IMR-90 (cell line): ENCODE results near the gene CD274. TPM values are rescaled to one million over a fixed set of nuclear protein-coding genes. Genes with fewer than 3 reads are reported as not detected.
A peak's percentile ranks its signal among the peaks of the same experiment; 100 is the strongest.

Experiments used
- ATAC-seq: fragments of 200-7000 bp; cut with Tn5 transposase; 2 replicates; pipeline ENCODE4 v1.9.1; 2020; ENCODE audit warnings: low read depth, mild to moderate bottlenecking, moderate library complexity
- BruUV-seq: library from RNA; stranded (reverse); fragments of 400-500 nt; replicated peaks from 2 replicates; lab custom pipeline; 2021; lab: Mats Ljungman, UMichigan
- CTCF ChIA-PET: fragments of 300-600 bp; formaldehyde crosslinking; extraction: SDS; loops from one replicate; lab custom pipeline; 2021; ENCODE audit warnings: antibody characterized with exemption; lab: Yijun Ruan, JAX
- POLR2A ChIA-PET: fragments of 300-600 bp; sonication (Branson Sonifier 250); formaldehyde crosslinking; loops from one replicate; lab custom pipeline; 2022; ENCODE audit warnings: antibody characterized with exemption; ENCODE audit not compliant: unreplicated experiment; lab: Charles Lee
- DNase-seq: peaks from one replicate; pipeline ENCODE4 v3.0.0; 2013
- H2AFZ ChIP-seq: replicated peaks from 2 replicates; pipeline ENCODE3; 2013; ENCODE audit warnings: low read length, mild to moderate bottlenecking; ENCODE audit not compliant: poor library complexity
- H2AK5ac ChIP-seq: 2 replicates; pipeline ENCODE4 v1.6.1; 2013; ENCODE audit warnings: low read depth, low read length, inconsistent platforms
- H2AK9ac ChIP-seq: replicated peaks from 2 replicates; pipeline ENCODE3; 2013; ENCODE audit warnings: mild to moderate bottlenecking, low read depth, low read length, moderate library complexity; ENCODE audit not compliant: poor library complexity
- H2BK120ac ChIP-seq: 2 replicates; pipeline ENCODE4 v1.6.1; 2013; ENCODE audit warnings: low read depth, low read length, inconsistent platforms
- H2BK15ac ChIP-seq: 3 replicates; pipeline ENCODE4 v1.6.1; 2013; ENCODE audit warnings: low read depth, low read length, inconsistent platforms
- H2BK20ac ChIP-seq: 2 replicates; pipeline ENCODE4 v1.6.1; 2013; ENCODE audit warnings: low read depth, mild to moderate bottlenecking, inconsistent platforms, low read length, moderate library complexity
- H2BK5ac ChIP-seq: 2 replicates; pipeline ENCODE4 v1.6.1; 2013; ENCODE audit warnings: mild to moderate bottlenecking, low read depth, low read length, inconsistent platforms; ENCODE audit not compliant: poor library complexity, severe bottlenecking
- H3K14ac ChIP-seq: replicated peaks from 2 replicates; pipeline ENCODE4 v1.6.1; 2013; ENCODE audit warnings: low read depth, low read length, inconsistent platforms
- H3K18ac ChIP-seq: 2 replicates; pipeline ENCODE4 v1.6.1; 2013; ENCODE audit warnings: low read depth, low read length, control low read depth
- H3K23ac ChIP-seq: 2 replicates; pipeline ENCODE4 v1.6.1; 2013; ENCODE audit warnings: low read depth, low read length, inconsistent platforms
- H3K27ac ChIP-seq: 2 replicates; pipeline ENCODE4 v1.5.1; 2013; ENCODE audit warnings: mild to moderate bottlenecking, control low read depth, low read length; ENCODE audit not compliant: insufficient read depth
- H3K27me3 ChIP-seq: 2 replicates; pipeline ENCODE4 v1.6.1; 2013; ENCODE audit warnings: low read length; ENCODE audit not compliant: control insufficient read depth, insufficient read depth
- H3K36me3 ChIP-seq: 2 replicates; pipeline ENCODE4 v1.6.1; 2013; ENCODE audit warnings: low read length, mixed read lengths; ENCODE audit not compliant: control insufficient read depth, insufficient read depth
- H3K4ac ChIP-seq: 2 replicates; pipeline ENCODE4 v1.6.1; 2013; ENCODE audit warnings: low read depth, low read length, inconsistent platforms
- H3K4me1 ChIP-seq: 2 replicates; pipeline ENCODE4 v1.6.1; 2013; ENCODE audit warnings: low read length, mixed read lengths; ENCODE audit not compliant: control insufficient read depth, insufficient read depth
- H3K4me2 ChIP-seq: 2 replicates; pipeline ENCODE4 v1.6.1; 2013; ENCODE audit warnings: low read depth, mild to moderate bottlenecking, control low read depth, low read length, moderate library complexity
- H3K4me3 ChIP-seq: 2 replicates; pipeline ENCODE4 v1.5.1; 2013; ENCODE audit warnings: low read depth, mild to moderate bottlenecking, control low read depth, low read length, moderate library complexity; ENCODE audit not compliant: insufficient read depth
- H3K56ac ChIP-seq: 2 replicates; pipeline ENCODE4 v1.6.1; 2013; ENCODE audit warnings: low read length, inconsistent platforms; ENCODE audit not compliant: insufficient read depth; ENCODE audit errors: extremely low read depth
- H3K79me1 ChIP-seq, 2 experiments: 2 replicates each; pipeline ENCODE4 v1.6.1; 2013; ENCODE audit warnings: low read length in 2 of 2, inconsistent platforms in 1 of 2, low read depth in 1 of 2
- H3K9ac ChIP-seq: 2 replicates; pipeline ENCODE4 v1.6.1; 2013; ENCODE audit warnings: low read depth, low read length, control low read depth
- H3K9me1 ChIP-seq: 2 replicates; pipeline ENCODE4 v1.6.1; 2013; ENCODE audit warnings: low read length, inconsistent platforms; ENCODE audit not compliant: insufficient read depth
- H3K9me3 ChIP-seq: 2 replicates; pipeline ENCODE4 v1.6.1; 2013; ENCODE audit warnings: low read length; ENCODE audit not compliant: control insufficient read depth, insufficient read depth
- H4K20me1 ChIP-seq: 2 replicates; pipeline ENCODE4 v1.6.1; 2013; ENCODE audit warnings: low read length, inconsistent platforms; ENCODE audit not compliant: insufficient read depth
- H4K5ac ChIP-seq: 2 replicates; pipeline ENCODE4 v1.6.1; 2013; ENCODE audit warnings: mild to moderate bottlenecking, low read depth, low read length, control low read depth
- H4K8ac ChIP-seq, 2 experiments: 2 replicates each; pipeline ENCODE4 v1.6.1; 2013; ENCODE audit warnings: low read depth in 2 of 2, low read length in 2 of 2, control low read depth in 1 of 2, inconsistent platforms in 1 of 2
- H4K91ac ChIP-seq: 2 replicates; pipeline ENCODE4 v1.6.1; 2013; ENCODE audit warnings: low read depth, low read length, inconsistent platforms; ENCODE audit not compliant: insufficient read depth
- BHLHE40 ChIP-seq: fragments of 150-350 bp; IDR thresholded peaks from 2 replicates; pipeline ENCODE4 v1.6.1; 2016; ENCODE audit warnings: mild to moderate bottlenecking, low read depth, low read length
- CEBPB ChIP-seq: IDR thresholded peaks from 2 replicates; pipeline ENCODE4 v1.6.1; 2012; ENCODE audit warnings: low read depth, low read length, improper control_type of control experiment
- CHD1 ChIP-seq: IDR thresholded peaks from 2 replicates; pipeline ENCODE4 v1.6.1; 2012; ENCODE audit warnings: low read depth, low read length, improper control_type of control experiment
- CTCF ChIP-seq: conservative IDR thresholded peaks from 2 replicates; pipeline ENCODE4 v1.5.1; 2012; ENCODE audit warnings: mild to moderate bottlenecking, low read depth, low read length, improper control_type of control experiment
- ELK1 ChIP-seq: fragments of 150-350 bp; IDR thresholded peaks from 2 replicates; pipeline ENCODE4 v1.6.1; 2016; ENCODE audit warnings: low read depth, mild to moderate bottlenecking, low read length, moderate library complexity, borderline replicate concordance
- FOS ChIP-seq: fragments of 150-350 bp; IDR thresholded peaks from 2 replicates; pipeline ENCODE4 v1.6.1; 2016; ENCODE audit warnings: low read depth, low read length
- MAFK ChIP-seq: IDR thresholded peaks from 2 replicates; pipeline ENCODE4 v1.6.1; 2012; ENCODE audit warnings: low read depth, low read length, improper control_type of control experiment
- MAZ ChIP-seq: IDR thresholded peaks from 2 replicates; pipeline ENCODE4 v1.6.1; 2012; ENCODE audit warnings: low read depth, mild to moderate bottlenecking, low read length, improper control_type of control experiment, moderate library complexity, borderline replicate concordance
- MXI1 ChIP-seq: IDR thresholded peaks from 2 replicates; pipeline ENCODE4 v1.6.1; 2012; ENCODE audit warnings: low read depth, mild to moderate bottlenecking, low read length, moderate library complexity, borderline replicate concordance
- NFE2L2 ChIP-seq: fragments of 150-350 bp; IDR thresholded peaks from 2 replicates; pipeline ENCODE4 v1.6.1; 2016; ENCODE audit warnings: low read depth, mild to moderate bottlenecking, low read length
- POLR2A ChIP-seq: IDR thresholded peaks from 2 replicates; pipeline ENCODE4 v1.6.1; 2012; ENCODE audit warnings: mild to moderate bottlenecking, low read depth, low read length
- RAD21 ChIP-seq: IDR thresholded peaks from 2 replicates; pipeline ENCODE4 v1.6.1; 2012; ENCODE audit warnings: low read length, improper control_type of control experiment
- RCOR1 ChIP-seq: IDR thresholded peaks from 2 replicates; pipeline ENCODE4 v1.6.1; 2012; ENCODE audit warnings: mild to moderate bottlenecking, low read length, improper control_type of control experiment; ENCODE audit not compliant: insufficient replicate concordance
- RFX5 ChIP-seq: IDR thresholded peaks from 2 replicates; pipeline ENCODE4 v1.8.0; 2012; ENCODE audit warnings: low read depth, mild to moderate bottlenecking, low read length, moderate library complexity
- SMC3 ChIP-seq: fragments of 150-350 bp; IDR thresholded peaks from 2 replicates; pipeline ENCODE4 v1.6.1; 2016; ENCODE audit warnings: low read depth, mild to moderate bottlenecking, antibody characterized with exemption, low read length, moderate library complexity
- USF2 ChIP-seq: fragments of 150-350 bp; IDR thresholded peaks from 2 replicates; pipeline ENCODE4 v1.6.1; 2017; ENCODE audit warnings: mild to moderate bottlenecking, antibody characterized with exemption, low read length, low read depth
- WGBS, 2 experiments: methylation state at CpG; one replicate each; pipeline versions ENCODE4 v1.1.5 to v1.1.7; 2013; ENCODE audit warnings: missing lambda C conversion rate in 2 of 2; ENCODE audit not compliant: insufficient read length in 1 of 2; ENCODE audit errors: extremely low coverage in 2 of 2; 5-methylcytosine and 5-hydroxymethylcytosine counted together
- dilution Hi-C: fragments of 300-500 bp; cut with HindIII; formaldehyde crosslinking; loops from one replicate; pipeline ENCODE4 v1.14.3; 2018; ENCODE audit warnings: low sequenced_read_pairs; ENCODE audit not compliant: unreplicated experiment
- in situ Hi-C: fragments of 300-500 bp; cut with MboI; formaldehyde crosslinking; loops from 3 replicates; pipeline ENCODE4 v1.14.3; 2019; ENCODE audit warnings: low sequenced_read_pairs, inconsistent platforms, mixed read lengths
- intact Hi-C: fragments of 100-400 bp; cut with micrococcal nuclease; formaldehyde crosslinking; loops from 2 replicates; pipeline ENCODE4 v1.10.0; 2022
- polyA plus RNA-seq, 3 experiments: library from polyadenylated mRNA; depleted of rRNA; stranded (reverse); fragments of >200 nt; gene quantifications; 2 replicates each; pipeline ENCODE4 v1.2.3, GENCODE V29; 2012; ENCODE audit warnings: low replicate concordance in 1 of 3
- total RNA-seq: library from RNA; depleted of rRNA; stranded (reverse); fragments of >200 nt; gene quantifications from 2 replicates; pipeline ENCODE4 v1.2.3, GENCODE V29; 2012

The CD274 gene
- total and polyA plus RNA-seq, 2 of the 4 experiments (the other 2 are of a cell fraction): 17.4 to 19.4 TPM

- WGBS, 2 experiments: no CpG with 5 or more reads among the region's 3 CpGs
- Histone ChIP-seq H4K5ac (no peak overlapping the region), H3K4me3 (no peak overlapping the region), H2BK120ac (no peak overlapping the region), H4K8ac (no peak overlapping the region), H2AFZ (no peak overlapping the region), H3K27ac (no peak overlapping the region), H3K9ac (no peak overlapping the region), H3K4me2 (no peak overlapping the region), H4K20me1 (no peaks in the 10 kb centered on the region), H3K4ac (no peak overlapping the region), H3K56ac (no peak overlapping the region), H3K18ac (no peak overlapping the region), H2BK15ac (0 out of 3 replicates have a peak overlapping the region, but pooled peaks have one; percentile 0), H2AK9ac (no peak overlapping the region), H2AK5ac (no peak overlapping the region), H3K23ac (no peak overlapping the region), H3K4me1 (peaks cover 5% of the 10 kb centered on the region), H3K79me1 (peaks cover 0 to 20% of the 10 kb centered on the region in 2 experiments; a peak in 3 of 4 replicates), H2BK5ac (no peak overlapping the region), H3K9me3 (no peaks in the 10 kb centered on the region), H3K27me3 (no peaks in the 10 kb centered on the region), H3K14ac (no peak overlapping the region), H3K9me1 (0 out of 2 replicates have a peak, but pooled peaks cover 8% of the 10 kb centered on the region), H3K36me3 (peaks cover 2% of the 10 kb centered on the region; the same call in 1 of the 2 replicates), H2BK20ac (no peak overlapping the region), H4K91ac (no peak overlapping the region)
- POLR2A ChIA-PET: no interaction called here
- in situ Hi-C loops: loop anchor here (5.0 to 25.0 kb wide), 2 partner anchors 253 to 678 kb away; partner anchors contain the start of gene INSL6
- ATAC-seq (no peak), DNase-seq (no peak)
- no peak for TF ChIP-seq RAD21
- no peak for TF ChIP-seq CEBPB
- TF ChIP-seq CTCF: no peak
- TF ChIP-seq SMC3: no peak
- no peak for TF ChIP-seq CHD1
- TF ChIP-seq FOS: no peak
- TF ChIP-seq MAZ: no peak
- no peak for TF ChIP-seq MAFK
- TF ChIP-seq USF2: no peak
- TF ChIP-seq RCOR1: no peak
- no peak for TF ChIP-seq NFE2L2
- no peak for TF ChIP-seq MXI1
- no peak for TF ChIP-seq ELK1
- TF ChIP-seq BHLHE40: no peak
- TF ChIP-seq POLR2A: no peak
- TF ChIP-seq RFX5: no peak
- CTCF ChIA-PET: interaction anchor here (1.3 kb wide), 1 partner anchor 10 kb away, joined by 4 read pairs; the partner anchor contains the start of gene CD274
- intact Hi-C loops: no loop called here
- dilution Hi-C loops: no loop called here
- BruUV-seq: no TSS peak
Observed at GRCh38 chr9:5440426-5440825, 9.9 kb upstream of the CD274 start.
